Activated CD4-positive, alpha-beta T cell treated with anti-CD3 and anti-CD28 coated beads, Interleukin-2, amount 10 ng/mL, durations not matched to agents 24 days and 14 days (primary cell): ENCODE measurements around the gene ANKS1B. TPM values are rescaled to one million over a fixed set of nuclear protein-coding genes. Genes with fewer than 3 reads are reported as not detected.

Experiments
- DNase-seq: peaks from one replicate; pipeline ENCODE4 v3.0.0; 2022
- H3K27ac Mint-ChIP-seq: one replicate; pipeline ENCODE4 v1.8.0; 2022; ENCODE audit warnings: mild to moderate bottlenecking, mixed read lengths
- H3K27me3 Mint-ChIP-seq: one replicate; pipeline ENCODE4 v1.8.0; 2022; ENCODE audit warnings: mixed read lengths
- H3K36me3 Mint-ChIP-seq: one replicate; pipeline ENCODE4 v1.8.0; 2022; ENCODE audit warnings: low read depth, mild to moderate bottlenecking, mixed read lengths
- H3K4me1 Mint-ChIP-seq: one replicate; pipeline ENCODE4 v1.8.0; 2021; ENCODE audit warnings: mixed read lengths
- H3K4me3 Mint-ChIP-seq: one replicate; pipeline ENCODE4 v1.8.0; 2022; ENCODE audit warnings: mild to moderate bottlenecking, moderate library complexity, mixed read lengths
- H3K9me3 Mint-ChIP-seq: one replicate; pipeline ENCODE4 v1.8.0; 2021; ENCODE audit warnings: mixed read lengths
- intact Hi-C: fragments of 100-400 bp; cut with micrococcal nuclease; formaldehyde crosslinking; loops from one replicate; pipeline ENCODE4 v1.15.1; 2023
- total RNA-seq: library from RNA; stranded (reverse); gene quantifications from 2 replicates; pipeline ENCODE4 v1.2.3, GENCODE V29; 2022

ANKS1B gene
- total RNA-seq, 1 donor from 2014 or later: 1.5 TPM

GRCh38 chr12:99002731-99003130 is 982.0 kb downstream of the ANKS1B start:
- Mint-ChIP-seq H3K4me1 (no peaks in the 10 kb centered on the region), H3K36me3 (no peaks in the 10 kb centered on the region), H3K27ac (no peak overlapping the region), H3K4me3 (no peak overlapping the region), H3K9me3 (no peaks in the 10 kb centered on the region), H3K27me3 (peaks cover 4% of the 10 kb centered on the region)
- no peak for DNase-seq
- intact Hi-C loops: no loop called here

- Mint-ChIP-seq H3K9me3 (no peaks in the 10 kb centered on the region), H3K36me3 (no peaks in the 10 kb centered on the region), H3K4me3 (no peak overlapping the region), H3K27me3 (peaks cover 4% of the 10 kb centered on the region), H3K4me1 (no peaks in the 10 kb centered on the region), H3K27ac (no peak overlapping the region)
- intact Hi-C loops: no loop called here
- DNase-seq: no peak
These were observed 982.6 kb downstream of the ANKS1B start for GRCh38 chr12:99002156-99002555.

GRCh38 chr12:98999559-98999958 is 985.2 kb downstream of the ANKS1B start:
- H3K4me3 Mint-ChIP-seq: no peak overlapping the region
- DNase-seq: no peak
- H3K9me3 Mint-ChIP-seq: no peaks in the 10 kb centered on the region
- no peak overlapping the region for H3K27ac Mint-ChIP-seq
- H3K36me3 Mint-ChIP-seq: no peaks in the 10 kb centered on the region
- H3K4me1 Mint-ChIP-seq: no peaks in the 10 kb centered on the region
- intact Hi-C loops: loop anchor here (5.0 kb wide), 1 partner anchor 272 kb away; no protein-coding TSS in a partner anchor
- peaks cover 4% of the 10 kb centered on the region for H3K27me3 Mint-ChIP-seq

- Mint-ChIP-seq H3K9me3 (no peaks in the 10 kb centered on the region), H3K27ac (no peak overlapping the region), H3K36me3 (no peaks in the 10 kb centered on the region), H3K27me3 (peaks cover 4% of the 10 kb centered on the region), H3K4me3 (no peak overlapping the region), H3K4me1 (no peaks in the 10 kb centered on the region)
- intact Hi-C loops: loop anchor here (1.0 to 5.0 kb wide), 4 partner anchors 271 to 431 kb away; no protein-coding TSS in a partner anchor
- no peak for DNase-seq
These were observed 985.9 kb downstream of the ANKS1B start for GRCh38 chr12:98998697-98999299.

- intact Hi-C loops: loop anchor here (1.0 to 5.0 kb wide), 4 partner anchors 271 to 431 kb away; no protein-coding TSS in a partner anchor
- no peak for DNase-seq
- Mint-ChIP-seq H3K36me3 (no peaks in the 10 kb centered on the region), H3K4me1 (no peaks in the 10 kb centered on the region), H3K9me3 (no peaks in the 10 kb centered on the region), H3K4me3 (no peak overlapping the region), H3K27me3 (peaks cover 4% of the 10 kb centered on the region), H3K27ac (no peak overlapping the region)
These were observed 986.8 kb downstream of the ANKS1B start for GRCh38 chr12:98997899-98998298.

- Mint-ChIP-seq H3K27me3 (peaks cover 6% of the 10 kb centered on the region), H3K27ac (no peak overlapping the region), H3K36me3 (no peaks in the 10 kb centered on the region), H3K4me1 (no peaks in the 10 kb centered on the region), H3K4me3 (no peak overlapping the region), H3K9me3 (no peaks in the 10 kb centered on the region)
- no peak for DNase-seq
- intact Hi-C loops: no loop called here
These were observed 994.1 kb downstream of the ANKS1B start for GRCh38 chr12:98990648-98991047.

- Mint-ChIP-seq H3K4me1 (no peaks in the 10 kb centered on the region), H3K4me3 (no peak overlapping the region), H3K9me3 (no peaks in the 10 kb centered on the region), H3K27me3 (peaks cover 7% of the 10 kb centered on the region), H3K27ac (no peak overlapping the region), H3K36me3 (no peaks in the 10 kb centered on the region)
- no peak for DNase-seq
- intact Hi-C loops: no loop called here
These were observed 999.6 kb downstream of the ANKS1B start for GRCh38 chr12:98985156-98985555.

- intact Hi-C loops: no loop called here
- no peaks in the 10 kb centered on the region for H3K4me1 Mint-ChIP-seq
- H3K27ac Mint-ChIP-seq: no peak overlapping the region
- peaks cover 7% of the 10 kb centered on the region for H3K27me3 Mint-ChIP-seq
- H3K36me3 Mint-ChIP-seq: no peaks in the 10 kb centered on the region
- DNase-seq: no peak
- H3K4me3 Mint-ChIP-seq: no peak overlapping the region
- no peaks in the 10 kb centered on the region for H3K9me3 Mint-ChIP-seq
These were observed 1001.1 kb downstream of the ANKS1B start for GRCh38 chr12:98983647-98984046.

GRCh38 chr12:98980508-98980907 is 1004.2 kb downstream of the ANKS1B start:
- H3K4me1 Mint-ChIP-seq: no peaks in the 10 kb centered on the region

GRCh38 chr12:98977186-98977585 is 1007.5 kb downstream of the ANKS1B start:
- no peaks in the 10 kb centered on the region for H3K27me3 Mint-ChIP-seq

More at GRCh38 chr12:98980508-98980907, 1004.2 kb downstream of the ANKS1B start:
- Mint-ChIP-seq H3K27ac (no peak overlapping the region), H3K27me3 (peaks cover 3% of the 10 kb centered on the region), H3K36me3 (no peaks in the 10 kb centered on the region), H3K4me3 (no peak overlapping the region), H3K9me3 (no peaks in the 10 kb centered on the region)
- DNase-seq: no peak
- intact Hi-C loops: no loop called here

GRCh38 chr12:98974767-98975381 is 1009.9 kb downstream of the ANKS1B start:
- Mint-ChIP-seq H3K27me3 (no peaks in the 10 kb centered on the region), H3K4me1 (no peaks in the 10 kb centered on the region), H3K27ac (no peak overlapping the region), H3K36me3 (no peaks in the 10 kb centered on the region), H3K9me3 (no peaks in the 10 kb centered on the region), H3K4me3 (no peak overlapping the region)
- intact Hi-C loops: no loop called here
- no peak for DNase-seq

More at GRCh38 chr12:98977186-98977585, 1007.5 kb downstream of the ANKS1B start:
- DNase-seq: no peak
- H3K4me1 Mint-ChIP-seq: no peaks in the 10 kb centered on the region
- intact Hi-C loops: no loop called here
- H3K36me3 Mint-ChIP-seq: no peaks in the 10 kb centered on the region
- H3K9me3 Mint-ChIP-seq: no peaks in the 10 kb centered on the region
- H3K27ac Mint-ChIP-seq: no peak overlapping the region
- no peak overlapping the region for H3K4me3 Mint-ChIP-seq

- Mint-ChIP-seq H3K9me3 (no peaks in the 10 kb centered on the region), H3K4me3 (no peak overlapping the region), H3K27me3 (peaks cover 2% of the 10 kb centered on the region), H3K27ac (no peak overlapping the region), H3K4me1 (no peaks in the 10 kb centered on the region), H3K36me3 (no peaks in the 10 kb centered on the region)
- DNase-seq: no peak
- intact Hi-C loops: no loop called here
These were observed 1011.3 kb downstream of the ANKS1B start for GRCh38 chr12:98973395-98973794.

- no peak for DNase-seq
- Mint-ChIP-seq H3K9me3 (no peaks in the 10 kb centered on the region), H3K36me3 (no peaks in the 10 kb centered on the region), H3K27ac (no peak overlapping the region), H3K4me3 (no peak overlapping the region), H3K4me1 (no peaks in the 10 kb centered on the region), H3K27me3 (peaks cover 4% of the 10 kb centered on the region)
- intact Hi-C loops: no loop called here
These were observed 1013.8 kb downstream of the ANKS1B start for GRCh38 chr12:98970950-98971349.

GRCh38 chr12:98970210-98970609 is 1014.5 kb downstream of the ANKS1B start:
- intact Hi-C loops: no loop called here
- peaks cover 4% of the 10 kb centered on the region for H3K27me3 Mint-ChIP-seq
- no peak overlapping the region for H3K27ac Mint-ChIP-seq
- no peaks in the 10 kb centered on the region for H3K9me3 Mint-ChIP-seq
- no peaks in the 10 kb centered on the region for H3K4me1 Mint-ChIP-seq
- H3K4me3 Mint-ChIP-seq: no peak overlapping the region
- DNase-seq: no peak
- H3K36me3 Mint-ChIP-seq: no peaks in the 10 kb centered on the region
